Activated T-cell treated with anti-CD3 and anti-CD28 coated beads, Interleukin-2, amount 50 U/mL, for 24 hours (primary cell): ENCODE measurements around the gene MACROD2.
A peak's percentile ranks its signal among the peaks of the same experiment; 100 is the strongest.

Experiments used
- DNase-seq: peaks from one replicate; pipeline ENCODE4 v3.0.0-alpha.2; 2020
- H3K27ac Mint-ChIP-seq: 2 replicates; pipeline ENCODE4 v1.8.0; 2020; ENCODE audit warnings: mild to moderate bottlenecking, mixed read lengths
- H3K27me3 Mint-ChIP-seq: 2 replicates; pipeline ENCODE4 v1.8.0; 2020; ENCODE audit warnings: mixed read lengths
- H3K36me3 Mint-ChIP-seq: 2 replicates; pipeline ENCODE4 v1.8.0; 2020; ENCODE audit warnings: low read depth, mixed read lengths
- H3K4me1 Mint-ChIP-seq: 2 replicates; pipeline ENCODE4 v1.8.0; 2020; ENCODE audit warnings: low read depth, mixed read lengths
- H3K4me3 Mint-ChIP-seq: 2 replicates; pipeline ENCODE4 v1.8.0; 2020; ENCODE audit warnings: mild to moderate bottlenecking, moderate library complexity, mixed read lengths
- H3K9me3 Mint-ChIP-seq: 2 replicates; pipeline ENCODE4 v1.8.0; 2020; ENCODE audit warnings: mixed read lengths

The MACROD2 gene

GRCh38 chr20:15154070-15154469 lies 1158.8 kb downstream of the MACROD2 start:
- no peak for DNase-seq
- peaks cover 11% of the 10 kb centered on the region for H3K4me1 Mint-ChIP-seq
- no peaks in the 10 kb centered on the region for H3K27me3 Mint-ChIP-seq
- H3K4me3 Mint-ChIP-seq: no peak overlapping the region
- H3K9me3 Mint-ChIP-seq: peaks cover 13% of the 10 kb centered on the region
- no peaks in the 10 kb centered on the region for H3K36me3 Mint-ChIP-seq
- no peak overlapping the region for H3K27ac Mint-ChIP-seq

- Mint-ChIP-seq H3K27ac (no peak overlapping the region), H3K4me3 (no peak overlapping the region), H3K27me3 (no peaks in the 10 kb centered on the region), H3K36me3 (no peaks in the 10 kb centered on the region), H3K4me1 (peaks cover 11% of the 10 kb centered on the region), H3K9me3 (peaks cover 13% of the 10 kb centered on the region)
- DNase-seq: no peak
These were observed 1160.6 kb downstream of the MACROD2 start for GRCh38 chr20:15155848-15156401.

GRCh38 chr20:15158533-15158932 lies 1163.2 kb downstream of the MACROD2 start:
- Mint-ChIP-seq H3K9me3 (peaks cover 10% of the 10 kb centered on the region), H3K36me3 (no peaks in the 10 kb centered on the region)

GRCh38 chr20:15162079-15162647 lies 1166.8 kb downstream of the MACROD2 start:
- H3K9me3 Mint-ChIP-seq: peaks cover 7% of the 10 kb centered on the region
- no peak overlapping the region for H3K4me3 Mint-ChIP-seq
- no peak for DNase-seq
- H3K27ac Mint-ChIP-seq: peak overlapping the region; percentile 9
- H3K4me1 Mint-ChIP-seq: peaks cover 9% of the 10 kb centered on the region
- no peaks in the 10 kb centered on the region for H3K27me3 Mint-ChIP-seq
- H3K36me3 Mint-ChIP-seq: no peaks in the 10 kb centered on the region

More at GRCh38 chr20:15158533-15158932, 1163.2 kb downstream of the MACROD2 start:
- no peaks in the 10 kb centered on the region for H3K27me3 Mint-ChIP-seq
- H3K27ac Mint-ChIP-seq: no peak overlapping the region
- no peak overlapping the region for H3K4me3 Mint-ChIP-seq
- peaks cover 20% of the 10 kb centered on the region for H3K4me1 Mint-ChIP-seq
- no peak for DNase-seq

- H3K27ac Mint-ChIP-seq: no peak overlapping the region
- no peak overlapping the region for H3K4me3 Mint-ChIP-seq
- peaks cover 9% of the 10 kb centered on the region for H3K4me1 Mint-ChIP-seq
- no peak for DNase-seq
- H3K9me3 Mint-ChIP-seq: no peaks in the 10 kb centered on the region
- H3K36me3 Mint-ChIP-seq: no peaks in the 10 kb centered on the region
- H3K27me3 Mint-ChIP-seq: no peaks in the 10 kb centered on the region
These were observed 1168.3 kb downstream of the MACROD2 start for GRCh38 chr20:15163632-15164031.

- H3K27ac Mint-ChIP-seq: no peak overlapping the region
These were observed 1169.4 kb downstream of the MACROD2 start for GRCh38 chr20:15164726-15165125.

GRCh38 chr20:15166744-15167143 lies 1171.4 kb downstream of the MACROD2 start:
- Mint-ChIP-seq H3K4me1 (peaks cover 9% of the 10 kb centered on the region), H3K27ac (no peak overlapping the region), H3K36me3 (no peaks in the 10 kb centered on the region), H3K27me3 (no peaks in the 10 kb centered on the region), H3K9me3 (peaks cover 2% of the 10 kb centered on the region), H3K4me3 (no peak overlapping the region)
- no peak for DNase-seq

More at GRCh38 chr20:15164726-15165125, 1169.4 kb downstream of the MACROD2 start:
- H3K27me3 Mint-ChIP-seq: no peaks in the 10 kb centered on the region
- no peak overlapping the region for H3K4me3 Mint-ChIP-seq
- H3K4me1 Mint-ChIP-seq: peaks cover 9% of the 10 kb centered on the region
- no peaks in the 10 kb centered on the region for H3K9me3 Mint-ChIP-seq
- DNase-seq: no peak
- H3K36me3 Mint-ChIP-seq: no peaks in the 10 kb centered on the region

GRCh38 chr20:15171016-15171415 lies 1175.7 kb downstream of the MACROD2 start:
- no peak for DNase-seq
- H3K36me3 Mint-ChIP-seq: no peaks in the 10 kb centered on the region
- no peak overlapping the region for H3K27ac Mint-ChIP-seq
- H3K9me3 Mint-ChIP-seq: peaks cover 4% of the 10 kb centered on the region
- H3K27me3 Mint-ChIP-seq: no peaks in the 10 kb centered on the region
- H3K4me1 Mint-ChIP-seq: no peaks in the 10 kb centered on the region
- H3K4me3 Mint-ChIP-seq: no peak overlapping the region

- Mint-ChIP-seq H3K9me3 (peaks cover 4% of the 10 kb centered on the region), H3K36me3 (no peaks in the 10 kb centered on the region)
These were observed 1181.6 kb downstream of the MACROD2 start for GRCh38 chr20:15176929-15177328.

GRCh38 chr20:15178581-15178980 lies 1183.3 kb downstream of the MACROD2 start:
- H3K36me3 Mint-ChIP-seq: no peaks in the 10 kb centered on the region
- no peak overlapping the region for H3K27ac Mint-ChIP-seq
- H3K9me3 Mint-ChIP-seq: peaks cover 5% of the 10 kb centered on the region

More at GRCh38 chr20:15176929-15177328, 1181.6 kb downstream of the MACROD2 start:
- DNase-seq: no peak
- Mint-ChIP-seq H3K4me3 (no peak overlapping the region), H3K4me1 (no peaks in the 10 kb centered on the region), H3K27me3 (no peaks in the 10 kb centered on the region), H3K27ac (no peak overlapping the region)

GRCh38 chr20:15179381-15179780 lies 1184.1 kb downstream of the MACROD2 start:
- Mint-ChIP-seq H3K27ac (no peak overlapping the region), H3K36me3 (no peaks in the 10 kb centered on the region), H3K4me1 (no peaks in the 10 kb centered on the region), H3K27me3 (no peaks in the 10 kb centered on the region), H3K4me3 (no peak overlapping the region), H3K9me3 (peaks cover 7% of the 10 kb centered on the region)
- no peak for DNase-seq

More at GRCh38 chr20:15178581-15178980, 1183.3 kb downstream of the MACROD2 start:
- DNase-seq: no peak
- H3K4me3 Mint-ChIP-seq: no peak overlapping the region
- H3K27me3 Mint-ChIP-seq: no peaks in the 10 kb centered on the region
- no peaks in the 10 kb centered on the region for H3K4me1 Mint-ChIP-seq

- Mint-ChIP-seq H3K27me3 (no peaks in the 10 kb centered on the region), H3K36me3 (no peaks in the 10 kb centered on the region), H3K4me1 (no peaks in the 10 kb centered on the region), H3K9me3 (peaks cover 7% of the 10 kb centered on the region), H3K27ac (no peak overlapping the region), H3K4me3 (no peak overlapping the region)
- DNase-seq: no peak
These were observed 1184.5 kb downstream of the MACROD2 start for GRCh38 chr20:15179781-15180180.

- H3K9me3 Mint-ChIP-seq: peaks cover 3% of the 10 kb centered on the region
- no peak overlapping the region for H3K27ac Mint-ChIP-seq
- no peaks in the 10 kb centered on the region for H3K4me1 Mint-ChIP-seq
These were observed 1190.0 kb downstream of the MACROD2 start for GRCh38 chr20:15185322-15185721.

GRCh38 chr20:15185913-15186312 lies 1190.6 kb downstream of the MACROD2 start:
- H3K27ac Mint-ChIP-seq: no peak overlapping the region

More at GRCh38 chr20:15185322-15185721, 1190.0 kb downstream of the MACROD2 start:
- DNase-seq: no peak
- Mint-ChIP-seq H3K36me3 (no peaks in the 10 kb centered on the region), H3K4me3 (no peak overlapping the region), H3K27me3 (no peaks in the 10 kb centered on the region)

GRCh38 chr20:15187612-15188011 lies 1192.3 kb downstream of the MACROD2 start:
- Mint-ChIP-seq H3K36me3 (no peaks in the 10 kb centered on the region), H3K4me3 (no peak overlapping the region), H3K9me3 (peaks cover 3% of the 10 kb centered on the region), H3K27me3 (no peaks in the 10 kb centered on the region), H3K4me1 (no peaks in the 10 kb centered on the region), H3K27ac (no peak overlapping the region)
- DNase-seq: no peak

More at GRCh38 chr20:15185913-15186312, 1190.6 kb downstream of the MACROD2 start:
- DNase-seq: no peak
- Mint-ChIP-seq H3K9me3 (peaks cover 3% of the 10 kb centered on the region), H3K4me3 (no peak overlapping the region), H3K27me3 (no peaks in the 10 kb centered on the region), H3K4me1 (no peaks in the 10 kb centered on the region), H3K36me3 (no peaks in the 10 kb centered on the region)
